HG02588 (cell line): ENCODE measurements around the gene ZNF664.

Experiments
- ATAC-seq: cut with Tn5 transposase; IDR thresholded peaks from one replicate; pipeline ENCODE4 v1.9.1; 2021; ENCODE audit warnings: mild to moderate bottlenecking, moderate library complexity; ENCODE audit not compliant: unreplicated experiment

Gene ZNF664

GRCh38 chr12:123987022-123987421, 14.0 kb downstream of the ZNF664 start:
- ATAC-seq: no peak

GRCh38 chr12:123989168-123989567, 16.2 kb downstream of the ZNF664 start:
- ATAC-seq: no peak

GRCh38 chr12:123989753-123990152, 16.7 kb downstream of the ZNF664 start:
- ATAC-seq: no peak

GRCh38 chr12:123990511-123990910, 17.5 kb downstream of the ZNF664 start:
- ATAC-seq: no peak

GRCh38 chr12:123991372-123991951, 18.4 kb downstream of the ZNF664 start:
- ATAC-seq: no peak

- ATAC-seq: no peak
Observed at GRCh38 chr12:123992118-123992825, 19.3 kb downstream of the ZNF664 start.

- no peak for ATAC-seq
Observed at GRCh38 chr12:123995023-123995748, 22.2 kb downstream of the ZNF664 start.

- ATAC-seq: no peak
Observed at GRCh38 chr12:123996581-123996980, 23.6 kb downstream of the ZNF664 start.

- no peak for ATAC-seq
Observed at GRCh38 chr12:123997033-123997822, 24.2 kb downstream of the ZNF664 start.

- no peak for ATAC-seq
Observed at GRCh38 chr12:123997908-123998307, 24.9 kb downstream of the ZNF664 start.

- no peak for ATAC-seq
Observed at GRCh38 chr12:123998344-123998990, 25.5 kb downstream of the ZNF664 start.

GRCh38 chr12:123998991-123999359, 26.0 kb downstream of the ZNF664 start:
- ATAC-seq: no peak

- no peak for ATAC-seq
Observed at GRCh38 chr12:124000111-124000510, 27.1 kb downstream of the ZNF664 start.

- ATAC-seq: no peak
Observed at GRCh38 chr12:124001343-124001742, 28.3 kb downstream of the ZNF664 start.

- ATAC-seq: no peak
Observed at GRCh38 chr12:124002021-124002644, 29.1 kb downstream of the ZNF664 start.

- no peak for ATAC-seq
Observed at GRCh38 chr12:124002654-124003053, 29.6 kb downstream of the ZNF664 start.

- ATAC-seq: no peak
Observed at GRCh38 chr12:124004233-124004875, 31.3 kb downstream of the ZNF664 start.

GRCh38 chr12:124006085-124006845, 33.2 kb downstream of the ZNF664 start:
- ATAC-seq: no peak
